Pancreas (tissue), 10 donors: Measurements from ENCODE around the gene IL11. TPM values are rescaled to one million over a fixed set of nuclear protein-coding genes. Genes with fewer than 3 reads are reported as not detected.
A peak's percentile ranks its signal among the peaks of the same experiment; 100 is the strongest.

ENCODE experiments used
- ATAC-seq, 4 donors: fragments of 200-7000 bp; cut with Tn5 transposase; one replicate each; pipeline versions ENCODE4 v1.8.0 to v1.9.1; 2020; ENCODE audit warnings: mild to moderate bottlenecking in 4 of 4, moderate library complexity in 4 of 4
- DNase-seq, 6 donors: peaks; one replicate each; pipeline ENCODE4 v3.0.0-alpha.2; 2020
- FAIRE-seq: peaks from 2 replicates; lab custom pipeline; 2012; peaks lifted over from hg19 to GRCh38; lab: Jason Lieb, UNC
- H3K27ac ChIP-seq, 4 donors: fragments of 200-600 bp; sonication (generic); 1 replicate in 3 of 4; 2 replicates in 1 of 4; pipeline versions ENCODE4 v1.5.0 to v1.8.0; 2020
- H3K27me3 ChIP-seq, 4 donors: fragments of 200-600 bp; one replicate each; pipeline ENCODE4 v1.8.0; 2021
- H3K36me3 ChIP-seq, 3 donors: fragments of 200-600 bp; sonication (generic) in 1 of 3; one replicate each; pipeline versions ENCODE4 v1.5.0 to v1.8.0; 2020 to 2021
- H3K4me1 ChIP-seq, 3 donors: fragments of 200-600 bp; one replicate each; pipeline ENCODE4 v1.8.0; 2021
- H3K4me3 ChIP-seq, 4 donors: fragments of 200-600 bp; sonication (generic) in 2 of 4; one replicate each; pipeline versions ENCODE4 v1.5.0 to v1.8.0; 2020 to 2021
- H3K9me3 ChIP-seq, 4 donors: fragments of 200-600 bp; one replicate each; pipeline ENCODE4 v1.8.0; 2021
- WGBS, 2 donors: extraction: QIAGEN DNeasy Blood & Tissue Kit; methylation state at CpG; one replicate each; pipeline ENCODE4 v1.1.7; 2013; 5-methylcytosine and 5-hydroxymethylcytosine counted together
- intact Hi-C, 3 donors: fragments of 100-400 bp; cut with DNase I; formaldehyde crosslinking; loops; one replicate each; pipeline versions ENCODE4 v1.11.1 to v1.14.2; 2022
- polyA plus RNA-seq, 2 donors: library from polyadenylated mRNA; stranded (reverse); fragments of 200-250 nt; gene quantifications; one replicate each; pipeline ENCODE4 v1.2.3, GENCODE V29; 2013
- total RNA-seq, 6 donors: library from RNA; stranded (reverse); fragmentation: NEBNext Ultra II Directional in 4 of 6; extraction: Animal tissue kit (Norgen Biotek cat#: 25700) in 4 of 6; gene quantifications; one replicate each; pipeline versions ENCODE4 v1.2.1 to v1.2.4, GENCODE V29; 2021 to 2023
- TF ChIP-seq, protein P1 (sequence below), 4 donors: fragments of 200-600 bp; sonication (generic) in 3 of 4; IDR thresholded peaks; one replicate each; pipeline versions ENCODE4 v1.5.0 to v1.8.0; 2021; ENCODE audit warnings: antibody characterized with exemption in 4 of 4
- donor health status: healthy with polysubstance abuse.
- donor health status: DM: no; HTN: no; CAD: no; lungs with moderate emphysema.
- donor health status: DM: no; HTN: no; CAD: no.
- donor health status: control.
- donor health status: control.
- donor health status: Bipolar disorder and iron deficiency.
- donor health status: DM: yes; HTN: yes; CAD: no.
- donor health status: DM: no; HTN: no; CAD: no.
- donor health status: DM: no; HTN: no; CAD: no.
- donor health status: DM: yes; HTN: yes; CAD: no.

IL11 gene
- total and polyA plus RNA-seq, 8 donors = 0.16 to 0.41 (median 0.20) TPM; not detected in 3

DNA sequence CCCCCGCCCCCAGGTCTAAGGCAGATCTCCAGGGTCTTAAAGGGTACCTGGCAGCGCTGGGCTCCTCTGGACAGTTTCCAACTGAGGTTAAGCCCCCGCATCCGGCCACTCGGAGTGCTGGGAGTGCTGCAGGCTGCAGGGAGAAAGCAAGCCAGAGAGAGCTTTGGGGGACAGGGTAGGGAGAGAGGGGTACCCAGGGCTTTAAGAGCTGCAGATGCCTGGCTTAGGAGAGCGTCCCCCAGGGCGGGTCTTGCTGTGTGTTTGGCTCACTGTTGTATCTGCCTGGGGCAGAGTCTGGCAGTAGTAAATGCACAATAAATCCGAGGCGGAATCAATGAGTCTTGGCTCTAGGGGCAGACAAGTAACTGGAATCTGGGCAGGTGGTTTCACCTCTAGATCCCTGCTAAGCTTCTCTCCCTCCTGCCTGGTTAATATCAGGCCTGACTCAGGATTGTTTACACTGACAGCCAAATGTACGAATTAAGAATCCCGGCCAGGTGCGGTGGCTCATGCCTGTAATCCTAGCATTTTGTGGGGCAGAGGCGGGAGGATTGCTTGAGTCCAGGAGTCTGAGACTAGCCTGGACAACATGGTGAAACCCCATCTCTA, 14.9 kb downstream of the IL11 start:
- Histone ChIP-seq H3K4me3 (no peak overlapping the region), H3K9me3 (no peaks in the 10 kb centered on the region), H3K36me3 (no peaks in the 10 kb centered on the region), H3K27me3 (peaks cover 0 to 5% (median 0%) of the 10 kb centered on the region in 4 donors), H3K4me1 (peaks cover 0 to 3% (median 0%) of the 10 kb centered on the region in 3 donors), H3K27ac (no peak overlapping the region)
- WGBS, 2 donors = 22 to 27% methylated on average over 12 of the region's 13 CpGs
- ATAC-seq = no peak
- no peak for FAIRE-seq
- no peak for DNase-seq
- TF ChIP-seq, protein P1, sequence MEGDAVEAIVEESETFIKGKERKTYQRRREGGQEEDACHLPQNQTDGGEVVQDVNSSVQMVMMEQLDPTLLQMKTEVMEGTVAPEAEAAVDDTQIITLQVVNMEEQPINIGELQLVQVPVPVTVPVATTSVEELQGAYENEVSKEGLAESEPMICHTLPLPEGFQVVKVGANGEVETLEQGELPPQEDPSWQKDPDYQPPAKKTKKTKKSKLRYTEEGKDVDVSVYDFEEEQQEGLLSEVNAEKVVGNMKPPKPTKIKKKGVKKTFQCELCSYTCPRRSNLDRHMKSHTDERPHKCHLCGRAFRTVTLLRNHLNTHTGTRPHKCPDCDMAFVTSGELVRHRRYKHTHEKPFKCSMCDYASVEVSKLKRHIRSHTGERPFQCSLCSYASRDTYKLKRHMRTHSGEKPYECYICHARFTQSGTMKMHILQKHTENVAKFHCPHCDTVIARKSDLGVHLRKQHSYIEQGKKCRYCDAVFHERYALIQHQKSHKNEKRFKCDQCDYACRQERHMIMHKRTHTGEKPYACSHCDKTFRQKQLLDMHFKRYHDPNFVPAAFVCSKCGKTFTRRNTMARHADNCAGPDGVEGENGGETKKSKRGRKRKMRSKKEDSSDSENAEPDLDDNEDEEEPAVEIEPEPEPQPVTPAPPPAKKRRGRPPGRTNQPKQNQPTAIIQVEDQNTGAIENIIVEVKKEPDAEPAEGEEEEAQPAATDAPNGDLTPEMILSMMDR (IDR thresholded peaks at IDR 0.05) = no peak
- intact Hi-C loops = no loop called here

DNA sequence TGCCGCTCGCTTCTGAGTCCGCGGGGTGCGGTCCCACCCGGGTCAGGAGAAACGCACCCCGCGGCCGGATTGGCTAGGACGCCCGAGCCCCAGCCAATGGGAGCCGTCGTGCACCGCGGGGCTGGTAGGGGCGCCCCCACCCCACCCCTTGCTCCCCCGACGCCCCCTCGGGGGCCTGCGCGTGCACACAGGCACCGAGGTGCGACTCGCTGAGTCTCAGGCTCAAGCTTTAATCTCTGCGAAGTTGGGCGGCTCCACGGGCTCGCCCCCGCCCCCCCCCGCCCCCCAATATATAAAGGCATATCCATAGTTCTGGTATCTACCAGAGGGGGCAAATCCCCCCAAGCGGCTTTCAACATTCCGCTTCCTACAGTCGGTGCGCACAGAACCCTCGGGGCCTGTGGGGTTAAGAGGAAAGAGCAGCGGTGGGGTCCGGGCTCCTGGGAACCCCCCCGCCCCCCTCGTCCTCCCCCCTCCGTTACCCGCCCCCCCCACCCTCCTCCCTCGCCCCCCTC, 15.5 kb downstream of the IL11 start, which contains the start of gene COX6B2:
Gene COX6B2, minus strand, starts transcription at position 22 of the 515 bp plus-strand sequence. CDS start 198 bp downstream, outside the sequence.
- TF ChIP-seq, protein P1 (IDR thresholded peaks at IDR 0.05) = no peak
- 6 to 7% methylated on average over 26 to 40 of the region's 43 CpGs for WGBS, 2 donors
- H3K27ac ChIP-seq = no peak within 1 kb of the TSS
- peaks cover 0 to 3% (median 0%) of the 10 kb centered on the region in 3 donors for H3K4me1 ChIP-seq
- no peaks in the 10 kb centered on the region for H3K9me3 ChIP-seq
- intact Hi-C loops = no loop called here
- H3K36me3 ChIP-seq = no peaks in the 10 kb centered on the region
- ATAC-seq (no peak), DNase-seq (no peak), FAIRE-seq (no peak)
- peak within 1 kb of the TSS in 3 of 4 donors; percentile 16 to 43 (median 18) for H3K4me3 ChIP-seq
- H3K27me3 ChIP-seq = peaks cover 0 to 5% (median 0%) of the 10 kb centered on the region in 4 donors

DNA sequence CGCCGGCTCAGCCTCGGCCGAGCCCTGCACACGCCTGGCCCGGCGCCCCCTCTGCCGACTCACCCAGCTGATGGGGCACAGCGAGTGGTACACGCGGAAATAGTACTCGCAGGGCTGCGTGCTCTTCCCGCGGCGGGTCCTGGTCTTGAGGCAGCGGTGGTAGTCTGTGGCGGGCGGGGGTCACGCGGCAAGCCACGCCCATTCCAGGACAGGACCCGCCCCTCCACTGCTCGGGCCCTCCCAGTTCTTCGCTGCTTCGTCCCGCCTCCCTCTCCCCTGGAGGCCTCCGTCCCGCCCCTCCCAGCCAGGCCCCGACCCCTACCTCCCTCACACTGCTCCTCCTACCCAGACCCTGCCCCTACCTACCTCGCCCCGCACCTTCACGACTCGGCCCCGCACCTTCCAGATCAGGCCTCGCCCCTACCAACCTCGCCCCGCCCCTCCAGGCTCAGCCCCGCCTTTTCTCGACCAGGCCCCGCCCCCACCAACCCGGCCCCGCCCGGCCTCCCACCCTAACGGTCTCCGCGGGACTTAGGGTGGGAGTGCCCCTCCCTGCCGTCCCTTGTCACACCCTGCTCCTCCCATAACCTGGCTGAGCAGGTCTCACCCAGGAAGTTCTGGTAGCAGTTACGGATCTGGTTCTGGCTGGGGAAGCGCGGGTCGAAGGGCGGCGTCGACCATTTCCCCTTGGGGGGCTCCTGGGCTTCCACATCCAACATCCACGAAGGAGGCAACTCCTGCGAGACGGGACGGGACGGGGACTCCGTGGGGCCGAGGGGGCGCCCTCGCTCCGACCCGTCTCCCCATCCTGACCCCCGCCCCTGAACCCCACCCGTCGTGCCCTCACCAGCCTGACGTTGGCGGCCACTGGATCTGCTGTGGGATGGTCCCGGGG, 16.2 kb downstream of the IL11 start:
- TF ChIP-seq, protein P1 (IDR thresholded peaks at IDR 0.05) = no peak
- WGBS, 2 donors = 2 to 4% methylated on average over 62 to 72 of the region's 72 CpGs
- ATAC-seq = peak; percentile 80 to 98 (median 89)
- no peak overlapping the region for H3K27ac ChIP-seq
- DNase-seq = peak in 5 of 6 donors; percentile 64 to 84 (median 76)
- H3K27me3 ChIP-seq = peaks cover 0 to 5% (median 0%) of the 10 kb centered on the region in 4 donors
- FAIRE-seq = no peak
- peaks cover 0 to 3% (median 0%) of the 10 kb centered on the region in 3 donors for H3K4me1 ChIP-seq
- H3K36me3 ChIP-seq = no peaks in the 10 kb centered on the region
- H3K9me3 ChIP-seq = no peaks in the 10 kb centered on the region
- intact Hi-C loops = no loop called here
- peak overlapping the region in 3 of 4 donors; percentile 16 to 43 (median 18) for H3K4me3 ChIP-seq

DNA sequence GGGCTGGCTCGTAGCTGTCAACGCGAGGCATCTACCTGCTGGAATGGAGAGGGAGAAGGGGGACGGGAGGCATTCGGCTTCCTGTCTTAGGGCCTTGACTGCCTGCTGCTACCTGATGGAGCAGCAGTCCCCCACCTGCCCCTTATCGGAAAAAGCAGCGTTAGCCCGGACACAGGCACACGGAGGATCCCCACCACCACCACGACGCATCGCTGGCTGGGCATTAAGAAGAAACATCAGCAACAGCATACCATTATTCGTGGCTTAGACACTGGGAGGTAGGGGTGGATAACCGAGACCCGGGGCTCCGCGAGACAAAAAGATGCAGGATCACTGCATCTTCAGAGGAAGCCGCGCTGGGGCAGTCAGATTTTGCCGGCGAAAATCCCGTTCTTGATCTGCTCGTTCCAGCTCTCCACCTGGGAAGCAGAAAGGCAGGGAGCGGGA, 16.9 kb downstream of the IL11 start:
- no peak for FAIRE-seq
- H3K27me3 ChIP-seq = peaks cover 0 to 5% (median 0%) of the 10 kb centered on the region in 4 donors
- TF ChIP-seq, protein P1 (IDR thresholded peaks at IDR 0.05) = no peak
- H3K27ac ChIP-seq = no peak overlapping the region
- ATAC-seq = peak in 1 of 4 donors; percentile 6
- H3K9me3 ChIP-seq = no peaks in the 10 kb centered on the region
- intact Hi-C loops = no loop called here
- no peaks in the 10 kb centered on the region for H3K36me3 ChIP-seq
- WGBS, 2 donors = 2 to 3% methylated on average over 24 of the region's 24 CpGs
- H3K4me3 ChIP-seq = peak overlapping the region in 3 of 4 donors; percentile 16 to 43 (median 18)
- DNase-seq = no peak
- H3K4me1 ChIP-seq = peaks cover 0 to 3% (median 0%) of the 10 kb centered on the region in 3 donors
